Uterus (tissue), 2 donors: ENCODE results near the gene ING3.

Experiments
- CTCF ChIP-seq, 4 experiments: fragments of 200-600 bp in 2 of 4; fragments of 450-650 bp in 2 of 4; sonication (generic) in 2 of 4; IDR thresholded peaks; one replicate each; pipeline ENCODE4 v1.5.1; 2016 to 2019; ENCODE audit warnings: antibody characterized with exemption in 4 of 4, mild to moderate bottlenecking in 2 of 4, moderate library complexity in 1 of 4
- POLR2A ChIP-seq, 2 donors: fragments of 450-650 bp; IDR thresholded peaks; one replicate each; pipeline ENCODE4 v1.6.1; 2016; ENCODE audit warnings: antibody characterized with exemption in 2 of 2, mild to moderate bottlenecking in 1 of 2, moderate library complexity in 1 of 2

DNA sequence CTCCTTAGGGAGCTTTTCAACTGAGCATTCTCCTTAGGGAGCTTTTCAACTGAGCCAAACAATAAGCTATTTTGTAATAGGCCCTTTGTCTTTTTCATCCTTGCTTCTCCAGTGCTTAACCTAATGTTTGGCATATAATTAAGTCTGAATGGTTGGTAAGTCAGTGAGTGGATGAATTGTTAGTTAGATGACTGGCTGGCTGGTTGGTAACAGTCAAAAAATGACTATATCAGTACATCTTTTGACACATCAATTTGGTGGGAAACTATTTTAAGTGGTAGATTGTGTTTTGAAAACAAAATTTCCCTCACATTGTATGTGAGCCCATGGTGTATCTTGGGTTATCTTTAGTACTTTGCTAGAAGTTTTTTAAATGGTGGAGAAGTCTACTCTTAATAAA lies 16.4 kb downstream of the ING3 start:
- TF ChIP-seq POLR2A (IDR thresholded peaks at IDR 0.05) (no peak), CTCF (IDR thresholded peaks at IDR 0.05) (no peak)
